Measurements from ENCODE around the gene STIL.
"Not testable (repeated sequence)": the region's sequence is repeated elsewhere in the genome, so short reads cannot be mapped to it uniquely, and the experiment has no call there.

The STIL gene

GRCh38 chr1:47223174-47223920, 90.6 kb downstream of the STIL start:
- in situ Hi-C loops (cut with MboI; ENCODE audit: low sequenced_read_pairs), result no loop called here

- in situ Hi-C loops (cut with MboI; ENCODE audit: low sequenced_read_pairs), result no loop called here
Observed at GRCh38 chr1:47222476-47222875, 91.5 kb downstream of the STIL start.

- in situ Hi-C loops (cut with MboI; ENCODE audit: low sequenced_read_pairs), result no loop called here
Observed at GRCh38 chr1:47219590-47220220, 94.2 kb downstream of the STIL start.

GRCh38 chr1:47219001-47219400, 94.9 kb downstream of the STIL start:
- in situ Hi-C loops (cut with MboI; ENCODE audit: low sequenced_read_pairs), result no loop called here

- in situ Hi-C loops (cut with MboI; ENCODE audit: low sequenced_read_pairs), result no loop called here
Observed at GRCh38 chr1:47216278-47217059, 97.5 kb downstream of the STIL start.

- in situ Hi-C loops (cut with MboI; ENCODE audit: low sequenced_read_pairs), result no loop called here
Observed at GRCh38 chr1:47215713-47216112, 98.2 kb downstream of the STIL start.

- in situ Hi-C loops (cut with MboI; ENCODE audit: low sequenced_read_pairs), result no loop called here
Observed at GRCh38 chr1:47214549-47214948, 99.4 kb downstream of the STIL start.

GRCh38 chr1:47213230-47213963, 100.5 kb downstream of the STIL start:
- in situ Hi-C loops (cut with MboI; ENCODE audit: low sequenced_read_pairs), result no loop called here

GRCh38 chr1:47212636-47213229, 101.2 kb downstream of the STIL start:
- in situ Hi-C loops (cut with MboI; ENCODE audit: low sequenced_read_pairs), result no loop called here

- in situ Hi-C loops (cut with MboI; ENCODE audit: low sequenced_read_pairs), result no loop called here
Observed at GRCh38 chr1:47211796-47212269, 102.1 kb downstream of the STIL start.

- in situ Hi-C loops (cut with MboI; ENCODE audit: low sequenced_read_pairs), result no loop called here
Observed at GRCh38 chr1:47210666-47211065, 103.3 kb downstream of the STIL start.

- in situ Hi-C loops (cut with MboI; ENCODE audit: low sequenced_read_pairs), result no loop called here
Observed at GRCh38 chr1:47209725-47210325, 104.1 kb downstream of the STIL start.

- in situ Hi-C loops (cut with MboI; ENCODE audit: low sequenced_read_pairs), result no loop called here
Observed at GRCh38 chr1:47209091-47209490, 104.9 kb downstream of the STIL start.

- in situ Hi-C loops (cut with MboI; ENCODE audit: low sequenced_read_pairs), result no loop called here
Observed at GRCh38 chr1:47208374-47208850, 105.5 kb downstream of the STIL start.

- in situ Hi-C loops (cut with MboI; ENCODE audit: low sequenced_read_pairs), result no loop called here
Observed at GRCh38 chr1:47207803-47208373, 106.1 kb downstream of the STIL start.

- in situ Hi-C loops (cut with MboI; ENCODE audit: low sequenced_read_pairs), result no loop called here
Observed at GRCh38 chr1:47205918-47206317, 108.0 kb downstream of the STIL start.

- in situ Hi-C loops (cut with MboI; ENCODE audit: low sequenced_read_pairs), result not testable (repeated sequence)
Observed at GRCh38 chr1:47203504-47203903, 110.4 kb downstream of the STIL start.

- in situ Hi-C loops (cut with MboI; ENCODE audit: low sequenced_read_pairs), result no loop called here
Observed at GRCh38 chr1:47201179-47201578, 112.8 kb downstream of the STIL start.
